ENCODE data around the gene OR4M1.
A peak's percentile ranks its signal among the peaks of the same experiment; 100 is the strongest.
"Not testable (repeated sequence)": the region's sequence is repeated elsewhere in the genome, so short reads cannot be mapped to it uniquely, and the experiment has no call there.

The OR4M1 gene

GRCh38 chr14:19773204-19773603, at the start of gene OR4M1:
OR4M1 (plus strand) TSS chr14:19773504; CDS start chr14:19780323, 6,819 bp downstream.
- not testable (repeated sequence) for DNase-seq

GRCh38 chr14:19729359-19729758, 43.9 kb upstream of the OR4M1 start:
- DNase-seq: no peak

GRCh38 chr14:19729763-19730162, 43.5 kb upstream of the OR4M1 start:
- DNase-seq: no peak

- DNase-seq: not testable (repeated sequence)
Observed at GRCh38 chr14:19733893-19734292, 39.4 kb upstream of the OR4M1 start.

GRCh38 chr14:19743256-19743655, 30.0 kb upstream of the OR4M1 start, which contains the start of gene OR4Q3:
OR4Q3 (plus strand) TSS chr14:19743571.
- no peak for DNase-seq

- not testable (repeated sequence) for DNase-seq
Observed at GRCh38 chr14:19752316-19752715, 21.0 kb upstream of the OR4M1 start.

- no peak for DNase-seq
Observed at GRCh38 chr14:19754172-19754571, 19.1 kb upstream of the OR4M1 start.

- DNase-seq: not testable (repeated sequence)
Observed at GRCh38 chr14:19771491-19771890, 1.8 kb upstream of the OR4M1 start.

GRCh38 chr14:19771895-19772430, 1.3 kb upstream of the OR4M1 start:
- no peak for DNase-seq

- not testable (repeated sequence) for DNase-seq
Observed at GRCh38 chr14:19772454-19772853, 850 bp upstream of the OR4M1 start.

GRCh38 chr14:19775587-19775986, 2.3 kb downstream of the OR4M1 start:
- DNase-seq: no peak

GRCh38 chr14:19785848-19786247, 12.5 kb downstream of the OR4M1 start:
- DNase-seq: not testable (repeated sequence)

- not testable (repeated sequence) for DNase-seq
Observed at GRCh38 chr14:19787318-19787717, 14.0 kb downstream of the OR4M1 start.

- DNase-seq: not testable (repeated sequence)
Observed at GRCh38 chr14:19788150-19788549, 14.8 kb downstream of the OR4M1 start.

- not testable (repeated sequence) for DNase-seq
Observed at GRCh38 chr14:19796520-19797108, 23.3 kb downstream of the OR4M1 start.

GRCh38 chr14:19799880-19800279, 26.6 kb downstream of the OR4M1 start:
- no peak for DNase-seq

GRCh38 chr14:19800282-19801117, 27.2 kb downstream of the OR4M1 start:
- peak; percentile 53 for DNase-seq

- no peak for DNase-seq
Observed at GRCh38 chr14:19801118-19801464, 27.8 kb downstream of the OR4M1 start.

GRCh38 chr14:19803470-19803869, 30.2 kb downstream of the OR4M1 start, which contains the start of gene OR4N2:
OR4N2 (plus strand) TSS chr14:19803770; CDS start chr14:19827449, 23,679 bp downstream.
- not testable (repeated sequence) for DNase-seq

- DNase-seq: not testable (repeated sequence)
Observed at GRCh38 chr14:19813171-19813920, 40.0 kb downstream of the OR4M1 start.

- not testable (repeated sequence) for DNase-seq
Observed at GRCh38 chr14:19819879-19820278, 46.6 kb downstream of the OR4M1 start.

- DNase-seq: not testable (repeated sequence)
Observed at GRCh38 chr14:19821016-19821415, 47.7 kb downstream of the OR4M1 start.

- DNase-seq: no peak
Observed at GRCh38 chr14:19823178-19823577, 49.9 kb downstream of the OR4M1 start.
